ENCODE data around the gene ST6GALNAC3.

Gene ST6GALNAC3

GRCh38 chr1:76450229-76450628 lies 375.7 kb downstream of the ST6GALNAC3 start:
- H3K27ac ChIP-seq = no peak overlapping the region
- DNase-seq = no peak
- H3K36me3 ChIP-seq = no peaks in the 10 kb centered on the region
- H3K27me3 ChIP-seq = no peaks in the 10 kb centered on the region
- TF ChIP-seq CTCF (IDR thresholded peaks at IDR 0.05) = no peak
- intact Hi-C loops (cut with DNase I; ENCODE audit: low total_unique reads) = no loop called here
- H3K9me3 ChIP-seq = peaks cover 0 to 17% (median 0%) of the 10 kb centered on the region in 3 donors
- H3K4me1 ChIP-seq = no peaks in the 10 kb centered on the region
- H3K4me3 ChIP-seq = no peak overlapping the region

- intact Hi-C loops (cut with DNase I; ENCODE audit: low total_unique reads) = no loop called here
Observed at GRCh38 chr1:76463278-76463677, 388.7 kb downstream of the ST6GALNAC3 start.

GRCh38 chr1:76463849-76464248 lies 389.3 kb downstream of the ST6GALNAC3 start:
- H3K4me3 ChIP-seq = no peak overlapping the region
- no peaks in the 10 kb centered on the region for H3K27me3 ChIP-seq
- intact Hi-C loops (cut with DNase I; ENCODE audit: low total_unique reads) = no loop called here
- no peak overlapping the region for H3K27ac ChIP-seq
- no peak for TF ChIP-seq CTCF (IDR thresholded peaks at IDR 0.05)
- peaks cover 0 to 6% (median 0%) of the 10 kb centered on the region in 4 donors for H3K4me1 ChIP-seq
- no peak for DNase-seq
- H3K36me3 ChIP-seq = no peaks in the 10 kb centered on the region
- H3K9me3 ChIP-seq = no peaks in the 10 kb centered on the region

More at GRCh38 chr1:76463278-76463677, 388.7 kb downstream of the ST6GALNAC3 start:
- Histone ChIP-seq H3K4me3 (no peak overlapping the region), H3K36me3 (no peaks in the 10 kb centered on the region), H3K27ac (no peak overlapping the region), H3K27me3 (no peaks in the 10 kb centered on the region), H3K4me1 (peaks cover 0 to 6% (median 0%) of the 10 kb centered on the region in 4 donors), H3K9me3 (no peaks in the 10 kb centered on the region)
- no peak for TF ChIP-seq CTCF (IDR thresholded peaks at IDR 0.05)
- DNase-seq = no peak

GRCh38 chr1:76465030-76465429 lies 390.5 kb downstream of the ST6GALNAC3 start:
- Histone ChIP-seq H3K9me3 (no peaks in the 10 kb centered on the region), H3K27me3 (no peaks in the 10 kb centered on the region), H3K27ac (no peak overlapping the region), H3K4me1 (peaks cover 0 to 6% (median 0%) of the 10 kb centered on the region in 4 donors), H3K36me3 (no peaks in the 10 kb centered on the region), H3K4me3 (no peak overlapping the region)
- no peak for DNase-seq
- TF ChIP-seq CTCF (IDR thresholded peaks at IDR 0.05) = no peak
- intact Hi-C loops (cut with DNase I; ENCODE audit: low total_unique reads) = no loop called here

- Histone ChIP-seq H3K4me1 (peaks cover 0 to 1% (median 0%) of the 10 kb centered on the region in 4 donors), H3K27ac (no peak overlapping the region), H3K4me3 (no peak overlapping the region), H3K9me3 (no peaks in the 10 kb centered on the region), H3K27me3 (no peaks in the 10 kb centered on the region), H3K36me3 (no peaks in the 10 kb centered on the region)
- DNase-seq = no peak
- TF ChIP-seq CTCF (IDR thresholded peaks at IDR 0.05) = no peak
- intact Hi-C loops (cut with DNase I; ENCODE audit: low total_unique reads) = no loop called here
Observed at GRCh38 chr1:76470166-76470565, 395.6 kb downstream of the ST6GALNAC3 start.

- H3K36me3 ChIP-seq = no peaks in the 10 kb centered on the region
- no peak for TF ChIP-seq CTCF (IDR thresholded peaks at IDR 0.05)
- no peak overlapping the region for H3K4me3 ChIP-seq
- DNase-seq = no peak
- no peaks in the 10 kb centered on the region for H3K9me3 ChIP-seq
- H3K4me1 ChIP-seq = no peaks in the 10 kb centered on the region
- H3K27me3 ChIP-seq = no peaks in the 10 kb centered on the region
- no peak overlapping the region for H3K27ac ChIP-seq
- intact Hi-C loops (cut with DNase I; ENCODE audit: low total_unique reads) = no loop called here
Observed at GRCh38 chr1:76471536-76471935, 397.0 kb downstream of the ST6GALNAC3 start.

Data from tibial artery (tissue), 4 donors.